Lung (tissue), 12 donors: ENCODE measurements around the gene SLMAP. TPM values are rescaled to one million over a fixed set of nuclear protein-coding genes. Genes with fewer than 3 reads are reported as not detected.

Source experiments
- ATAC-seq: fragments of 200-7000 bp; cut with Tn5 transposase; one replicate; pipeline ENCODE4 v1.9.1; 2020; ENCODE audit warnings: moderate number of reproducible peaks; ENCODE audit not compliant: insufficient read depth, low FRiP score
- DNase-seq, 3 donors: peaks; one replicate each; pipeline ENCODE4 v3.0.0-alpha.2; 2013 to 2017
- H3K27ac ChIP-seq, 2 donors: one replicate each; pipeline ENCODE4 v1.5.1; 2013; ENCODE audit warnings: mild to moderate bottlenecking in 2 of 2, moderate library complexity in 2 of 2, control low read depth in 1 of 2, inconsistent platforms in 1 of 2, low read depth in 1 of 2, low read length in 1 of 2
- H3K27me3 ChIP-seq, 3 donors: one replicate each; pipeline ENCODE4 v1.5.1; 2013; ENCODE audit warnings: low read length in 2 of 3; ENCODE audit not compliant: control insufficient read depth in 3 of 3, insufficient read depth in 3 of 3
- H3K36me3 ChIP-seq, 4 donors: one replicate each; pipeline ENCODE4 v1.5.1; 2013; ENCODE audit warnings: low read length in 4 of 4, mild to moderate bottlenecking in 1 of 4, moderate library complexity in 1 of 4; ENCODE audit not compliant: control insufficient read depth in 4 of 4, insufficient read depth in 4 of 4
- H3K4me1 ChIP-seq, 5 donors: one replicate each; pipeline ENCODE4 v1.5.1; 2013; ENCODE audit warnings: low read length in 5 of 5, mild to moderate bottlenecking in 2 of 5, moderate library complexity in 1 of 5; ENCODE audit not compliant: control insufficient read depth in 5 of 5, insufficient read depth in 5 of 5
- H3K4me3 ChIP-seq: one replicate; pipeline ENCODE4 v1.5.1; 2013; ENCODE audit warnings: mild to moderate bottlenecking, control low read depth, moderate library complexity
- H3K9ac ChIP-seq, 2 donors: one replicate each; pipeline ENCODE4 v1.5.1; 2013; ENCODE audit warnings: low read length in 2 of 2, control low read depth in 1 of 2; ENCODE audit not compliant: insufficient read depth in 1 of 2
- H3K9me3 ChIP-seq, 4 donors: one replicate each; pipeline ENCODE4 v1.5.1; 2013; ENCODE audit warnings: low read length in 3 of 4, mild to moderate bottlenecking in 1 of 4, moderate library complexity in 1 of 4; ENCODE audit not compliant: control insufficient read depth in 4 of 4, insufficient read depth in 3 of 4
- CTCF ChIP-seq: IDR thresholded peaks from 2 replicates; pipeline ENCODE4 v1.5.1; 2012; ENCODE audit warnings: mild to moderate bottlenecking; ENCODE audit errors: control extremely low read depth, extremely low read depth
- WGBS, 2 donors: extraction: QIAGEN DNeasy Blood & Tissue Kit; methylation state at CpG; one replicate each; pipeline ENCODE4 v1.1.7; 2013; 5-methylcytosine and 5-hydroxymethylcytosine counted together
- polyA plus RNA-seq, 2 donors: library from polyadenylated mRNA; stranded (reverse); fragments of 200-250 nt; gene quantifications; one replicate each; pipeline ENCODE4 v1.2.1, GENCODE V29; 2013
- total RNA-seq, 2 donors: library from RNA; depleted of rRNA in 1 of 2; stranded (reverse); fragments of >200 nt in 1 of 2; gene quantifications; one replicate each; pipeline ENCODE4 v1.2.1, GENCODE V29; 2014 to 2021
- donor health status: control.
- donor health status: control.
- donor health status: Bipolar disorder and iron deficiency.
- donor health status: healthy.
- donor health status: DM: yes; HTN: yes; CAD: no.

SLMAP gene
- total and polyA plus RNA-seq, 4 donors, result 11.4 to 118 (median 47.2) TPM

DNA sequence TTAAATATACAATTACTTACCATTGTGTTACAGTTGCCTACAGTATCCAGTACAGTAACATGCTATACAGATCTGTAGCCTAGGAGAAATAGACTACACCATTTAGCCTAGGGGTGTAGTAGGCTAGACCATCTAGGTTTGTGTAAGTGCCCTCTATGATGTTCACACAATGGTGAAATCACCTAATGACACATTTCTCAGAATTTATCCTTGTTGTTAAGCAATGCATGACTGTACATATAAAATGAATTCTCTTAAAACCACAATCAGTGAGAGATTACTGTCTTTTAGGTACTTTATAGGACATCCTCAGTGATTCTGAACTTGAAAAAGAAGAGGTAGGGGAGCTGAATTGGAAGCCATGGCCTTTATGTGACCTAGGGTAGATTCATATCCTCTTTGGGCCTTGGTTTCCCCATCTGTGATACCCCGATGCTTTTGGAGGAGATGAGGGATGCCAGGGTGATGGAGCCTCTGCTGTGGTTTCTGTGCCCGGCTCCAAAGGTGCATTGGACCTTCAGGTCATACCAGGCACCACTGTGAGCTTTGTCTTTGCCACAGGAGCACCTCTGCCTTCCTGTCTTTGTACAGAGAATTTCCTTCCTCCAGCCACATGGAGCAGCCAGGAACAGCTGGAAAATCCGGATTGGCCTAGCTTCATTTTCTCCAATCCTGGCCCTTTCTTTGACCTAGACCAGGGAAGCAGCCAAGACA lies 200.2 kb downstream of the SLMAP start:
- H3K9ac ChIP-seq, result no peak overlapping the region
- no peak for TF ChIP-seq CTCF
- no peak for ATAC-seq

DNA sequence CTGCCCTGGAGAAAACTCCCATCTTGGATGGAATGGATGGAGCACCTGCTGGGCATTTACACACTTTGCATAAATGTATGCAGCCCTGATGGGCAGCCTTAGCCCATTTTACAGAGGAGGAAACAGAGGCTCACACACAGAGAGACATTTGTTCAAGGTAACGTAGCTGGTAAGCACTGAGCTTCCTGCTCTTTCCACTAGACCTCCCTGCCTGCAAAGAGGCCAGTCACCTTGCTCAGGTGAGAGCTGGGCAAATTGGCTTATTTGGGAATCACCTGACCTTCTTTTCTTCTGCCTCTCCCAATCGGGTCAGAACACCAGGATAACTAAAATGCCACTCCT lies 200.7 kb downstream of the SLMAP start:
- Histone ChIP-seq H3K4me1 (peaks cover under 1 to 19% (median 5%) of the 10 kb centered on the region in 5 donors), H3K9me3 (no peaks in the 10 kb centered on the region), H3K27ac (no peak overlapping the region), H3K27me3 (no peaks in the 10 kb centered on the region), H3K36me3 (no peaks in the 10 kb centered on the region), H3K4me3 (no peak overlapping the region), H3K9ac (no peak overlapping the region)
- no peak for DNase-seq
- 77 to 95% methylated on average over 2 of the region's 2 CpGs for WGBS, 2 donors
- no peak for TF ChIP-seq CTCF
- no peak for ATAC-seq

More for the DNA sequence above, 200.2 kb downstream of the SLMAP start:
- WGBS, 2 donors, result 61 to 75% methylated on average over 3 of the region's 3 CpGs
- no peaks in the 10 kb centered on the region for H3K36me3 ChIP-seq
- H3K4me3 ChIP-seq, result no peak overlapping the region
- H3K4me1 ChIP-seq, result peaks cover 6 to 22% (median 10%) of the 10 kb centered on the region in 5 donors
- no peak overlapping the region for H3K27ac ChIP-seq
- no peak for DNase-seq
- no peaks in the 10 kb centered on the region for H3K27me3 ChIP-seq
- no peaks in the 10 kb centered on the region for H3K9me3 ChIP-seq

GRCh38 chr3:57957824-57958223 lies 201.7 kb downstream of the SLMAP start:
- no peaks in the 10 kb centered on the region for H3K27me3 ChIP-seq
- ATAC-seq (no peak), DNase-seq (no peak)
- TF ChIP-seq CTCF, result no peak
- H3K9ac ChIP-seq, result no peak overlapping the region
- H3K4me3 ChIP-seq, result no peak overlapping the region
- no peaks in the 10 kb centered on the region for H3K36me3 ChIP-seq
- WGBS, 2 donors, result 90 to 95% methylated on average over 1 of the region's 1 CpG
- peaks cover 0 to 19% (median 3%) of the 10 kb centered on the region in 5 donors for H3K4me1 ChIP-seq
- no peaks in the 10 kb centered on the region for H3K9me3 ChIP-seq
- no peak overlapping the region for H3K27ac ChIP-seq
